GM21526 (cell line): ENCODE results near the gene SMAD5.

ENCODE experiments used
- ATAC-seq: cut with Tn5 transposase; IDR thresholded peaks from one replicate; pipeline ENCODE4 v1.9.1; 2021; ENCODE audit warnings: moderate library complexity; ENCODE audit not compliant: unreplicated experiment, low FRiP score

SMAD5 gene

GRCh38 chr5:136114414-136115125 is 18.1 kb upstream of the SMAD5 start:
- ATAC-seq, result no peak

GRCh38 chr5:136115183-136115865 is 17.3 kb upstream of the SMAD5 start:
- ATAC-seq, result no peak

GRCh38 chr5:136120529-136120928 is 12.1 kb upstream of the SMAD5 start:
- ATAC-seq, result no peak

GRCh38 chr5:136123236-136123768 is 9.3 kb upstream of the SMAD5 start:
- no peak for ATAC-seq

- ATAC-seq, result no peak
These were observed 5.1 kb upstream of the SMAD5 start for GRCh38 chr5:136127560-136127959.

GRCh38 chr5:136128481-136128880 is 4.2 kb upstream of the SMAD5 start:
- no peak for ATAC-seq

GRCh38 chr5:136129445-136129844 is 3.2 kb upstream of the SMAD5 start:
- ATAC-seq, result no peak

GRCh38 chr5:136130581-136130980 is 2.1 kb upstream of the SMAD5 start:
- no peak for ATAC-seq

- ATAC-seq, result peak; percentile 5
These were observed 558 bp upstream of the SMAD5 start for GRCh38 chr5:136132087-136132486.

- ATAC-seq, result peak; percentile 37
These were observed 727 bp downstream of the SMAD5 start for GRCh38 chr5:136133222-136133921.

GRCh38 chr5:136133922-136134379 is 1.3 kb downstream of the SMAD5 start:
- no peak for ATAC-seq

GRCh38 chr5:136134653-136135052 is 2.0 kb downstream of the SMAD5 start:
- no peak for ATAC-seq

GRCh38 chr5:136135536-136135935 is 2.9 kb downstream of the SMAD5 start:
- ATAC-seq, result no peak

GRCh38 chr5:136137497-136138220 is 5.0 kb downstream of the SMAD5 start:
- ATAC-seq, result no peak

GRCh38 chr5:136141561-136141960 is 8.9 kb downstream of the SMAD5 start:
- ATAC-seq, result peak; percentile 76

- no peak for ATAC-seq
These were observed 10.7 kb downstream of the SMAD5 start for GRCh38 chr5:136143312-136143711.

- ATAC-seq, result no peak
These were observed 11.1 kb downstream of the SMAD5 start for GRCh38 chr5:136143763-136144162.

GRCh38 chr5:136145030-136145429 is 12.4 kb downstream of the SMAD5 start:
- peak; percentile 66 for ATAC-seq

- ATAC-seq, result no peak
These were observed 13.6 kb downstream of the SMAD5 start for GRCh38 chr5:136146201-136146600.

- no peak for ATAC-seq
These were observed 15.0 kb downstream of the SMAD5 start for GRCh38 chr5:136147632-136148031.

- no peak for ATAC-seq
These were observed 17.2 kb downstream of the SMAD5 start for GRCh38 chr5:136149891-136150290.
